ENCODE results near the gene FAM89B.

- TF ChIP-seq, protein P1, sequence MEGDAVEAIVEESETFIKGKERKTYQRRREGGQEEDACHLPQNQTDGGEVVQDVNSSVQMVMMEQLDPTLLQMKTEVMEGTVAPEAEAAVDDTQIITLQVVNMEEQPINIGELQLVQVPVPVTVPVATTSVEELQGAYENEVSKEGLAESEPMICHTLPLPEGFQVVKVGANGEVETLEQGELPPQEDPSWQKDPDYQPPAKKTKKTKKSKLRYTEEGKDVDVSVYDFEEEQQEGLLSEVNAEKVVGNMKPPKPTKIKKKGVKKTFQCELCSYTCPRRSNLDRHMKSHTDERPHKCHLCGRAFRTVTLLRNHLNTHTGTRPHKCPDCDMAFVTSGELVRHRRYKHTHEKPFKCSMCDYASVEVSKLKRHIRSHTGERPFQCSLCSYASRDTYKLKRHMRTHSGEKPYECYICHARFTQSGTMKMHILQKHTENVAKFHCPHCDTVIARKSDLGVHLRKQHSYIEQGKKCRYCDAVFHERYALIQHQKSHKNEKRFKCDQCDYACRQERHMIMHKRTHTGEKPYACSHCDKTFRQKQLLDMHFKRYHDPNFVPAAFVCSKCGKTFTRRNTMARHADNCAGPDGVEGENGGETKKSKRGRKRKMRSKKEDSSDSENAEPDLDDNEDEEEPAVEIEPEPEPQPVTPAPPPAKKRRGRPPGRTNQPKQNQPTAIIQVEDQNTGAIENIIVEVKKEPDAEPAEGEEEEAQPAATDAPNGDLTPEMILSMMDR (IDR thresholded peaks at IDR 0.05), result no peak
- TF ChIP-seq POLR2AphosphoS5 (IDR thresholded peaks at IDR 0.05; ENCODE audit: insufficient read depth in 1 of 2, low read depth in 1 of 2), result no peak
Observed at GRCh38 chr11:65553301-65554001, 18.9 kb upstream of the FAM89B start.

Data from vagina (tissue), 2 donors.